HepG2 (cell line): ENCODE measurements around the gene ENTHD1.

Experiments
- CHD2 ChIP-seq: IDR thresholded peaks from 2 replicates; pipeline ENCODE4 v1.6.1; 2011; ENCODE audit warnings: low read depth, low read length, improper control_type of control experiment
- GABPA ChIP-seq, 2 experiments: IDR thresholded peaks; 2 replicates each; pipeline ENCODE4 v1.6.1; 2011 to 2016; ENCODE audit warnings: low read depth in 2 of 2, low read length in 1 of 2, missing biosample characterization in 1 of 2, missing genetic modification characterization in 1 of 2
- JUNB ChIP-seq: sonication (generic); formaldehyde crosslinking; IDR thresholded peaks from 2 replicates; pipeline ENCODE4 v1.8.0; 2022; ENCODE audit warnings: missing genetic modification reagents, mild to moderate bottlenecking, borderline replicate concordance
- POLR2A ChIP-seq, 2 experiments: IDR thresholded peaks; 2 replicates each; pipeline ENCODE4 v1.6.1; 2011; ENCODE audit warnings: low read depth in 2 of 2, low read length in 2 of 2, mild to moderate bottlenecking in 1 of 2, moderate library complexity in 1 of 2; ENCODE audit not compliant: insufficient read depth in 1 of 2
- RAD51 ChIP-seq: fragments of 450-650 bp; IDR thresholded peaks from 2 replicates; pipeline ENCODE4 v1.6.1; 2016; ENCODE audit warnings: borderline replicate concordance
- SRY ChIP-seq: sonication (generic); formaldehyde crosslinking; IDR thresholded peaks from 2 replicates; pipeline ENCODE4 v1.8.0; 2022; ENCODE audit warnings: mild to moderate bottlenecking, missing genetic modification reagents
- ZNF441 ChIP-seq: sonication (generic); formaldehyde crosslinking; IDR thresholded peaks from 2 replicates; pipeline ENCODE4 v1.7.0; 2021; ENCODE audit warnings: missing genetic modification reagents, borderline replicate concordance
- TF ChIP-seq, protein P1 (sequence below): sonication (generic); formaldehyde crosslinking; IDR thresholded peaks from 2 replicates; pipeline ENCODE4 v1.4.0; 2020; ENCODE audit warnings: missing genetic modification reagents, borderline replicate concordance
- TF ChIP-seq, protein P2 (sequence below): sonication (generic); formaldehyde crosslinking; IDR thresholded peaks from 2 replicates; pipeline ENCODE4 v1.4.0; 2020; ENCODE audit warnings: missing genetic modification reagents
- TF ChIP-seq, protein P3 (sequence below): sonication (generic); formaldehyde crosslinking; IDR thresholded peaks from 2 replicates; pipeline ENCODE4 v1.4.0; 2020; ENCODE audit warnings: missing genetic modification reagents
- TF ChIP-seq, protein P4 (sequence below): sonication (generic); formaldehyde crosslinking; IDR thresholded peaks from 2 replicates; pipeline ENCODE4 v1.4.0; 2020; ENCODE audit warnings: missing genetic modification reagents

DNA sequence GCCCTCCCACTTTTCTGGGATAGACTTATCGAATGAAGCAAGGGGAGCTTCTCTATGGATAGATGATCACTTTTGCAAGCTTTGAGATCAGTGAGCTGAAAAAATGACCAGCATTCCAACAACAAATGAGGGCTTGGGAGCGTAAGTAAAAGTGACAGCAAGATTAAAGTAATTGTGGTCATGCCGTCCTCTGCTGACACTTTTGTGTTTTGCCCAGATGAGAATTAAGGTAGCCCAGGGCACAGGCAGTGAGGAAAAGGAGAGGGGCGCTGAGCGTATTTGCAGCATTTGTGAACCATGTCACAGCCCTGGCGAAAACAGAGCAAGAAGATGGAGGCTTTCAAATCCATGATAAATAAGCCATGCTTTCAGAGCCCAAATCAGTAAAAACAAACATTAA is 42.1 kb upstream of the ENTHD1 start:
- TF ChIP-seq SRY (CRISPR knock-in tag) = no peak
- TF ChIP-seq, protein P1, sequence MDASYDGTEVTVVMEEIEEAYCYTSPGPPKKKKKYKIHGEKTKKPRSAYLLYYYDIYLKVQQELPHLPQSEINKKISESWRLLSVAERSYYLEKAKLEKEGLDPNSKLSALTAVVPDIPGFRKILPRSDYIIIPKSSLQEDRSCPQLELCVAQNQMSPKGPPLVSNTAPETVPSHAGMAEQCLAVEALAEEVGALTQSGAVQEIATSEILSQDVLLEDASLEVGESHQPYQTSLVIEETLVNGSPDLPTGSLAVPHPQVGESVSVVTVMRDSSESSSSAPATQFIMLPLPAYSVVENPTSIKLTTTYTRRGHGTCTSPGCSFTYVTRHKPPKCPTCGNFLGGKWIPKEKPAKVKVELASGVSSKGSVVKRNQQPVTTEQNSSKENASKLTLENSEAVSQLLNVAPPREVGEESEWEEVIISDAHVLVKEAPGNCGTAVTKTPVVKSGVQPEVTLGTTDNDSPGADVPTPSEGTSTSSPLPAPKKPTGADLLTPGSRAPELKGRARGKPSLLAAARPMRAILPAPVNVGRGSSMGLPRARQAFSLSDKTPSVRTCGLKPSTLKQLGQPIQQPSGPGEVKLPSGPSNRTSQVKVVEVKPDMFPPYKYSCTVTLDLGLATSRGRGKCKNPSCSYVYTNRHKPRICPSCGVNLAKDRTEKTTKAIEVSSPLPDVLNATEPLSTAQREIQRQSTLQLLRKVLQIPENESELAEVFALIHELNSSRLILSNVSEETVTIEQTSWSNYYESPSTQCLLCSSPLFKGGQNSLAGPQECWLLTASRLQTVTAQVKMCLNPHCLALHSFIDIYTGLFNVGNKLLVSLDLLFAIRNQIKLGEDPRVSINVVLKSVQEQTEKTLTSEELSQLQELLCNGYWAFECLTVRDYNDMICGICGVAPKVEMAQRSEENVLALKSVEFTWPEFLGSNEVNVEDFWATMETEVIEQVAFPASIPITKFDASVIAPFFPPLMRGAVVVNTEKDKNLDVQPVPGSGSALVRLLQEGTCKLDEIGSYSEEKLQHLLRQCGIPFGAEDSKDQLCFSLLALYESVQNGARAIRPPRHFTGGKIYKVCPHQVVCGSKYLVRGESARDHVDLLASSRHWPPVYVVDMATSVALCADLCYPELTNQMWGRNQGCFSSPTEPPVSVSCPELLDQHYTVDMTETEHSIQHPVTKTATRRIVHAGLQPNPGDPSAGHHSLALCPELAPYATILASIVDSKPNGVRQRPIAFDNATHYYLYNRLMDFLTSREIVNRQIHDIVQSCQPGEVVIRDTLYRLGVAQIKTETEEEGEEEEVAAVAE = no peak
- TF ChIP-seq, protein P2, sequence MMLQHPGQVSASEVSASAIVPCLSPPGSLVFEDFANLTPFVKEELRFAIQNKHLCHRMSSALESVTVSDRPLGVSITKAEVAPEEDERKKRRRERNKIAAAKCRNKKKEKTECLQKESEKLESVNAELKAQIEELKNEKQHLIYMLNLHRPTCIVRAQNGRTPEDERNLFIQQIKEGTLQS (CRISPR knock-in tag) = no peak
- TF ChIP-seq POLR2A (IDR thresholded peaks at IDR 0.05; ENCODE audit: insufficient read depth in 1 of 2, low read depth in 2 of 2, low read length in 2 of 2) = no peak
- TF ChIP-seq, protein P3, sequence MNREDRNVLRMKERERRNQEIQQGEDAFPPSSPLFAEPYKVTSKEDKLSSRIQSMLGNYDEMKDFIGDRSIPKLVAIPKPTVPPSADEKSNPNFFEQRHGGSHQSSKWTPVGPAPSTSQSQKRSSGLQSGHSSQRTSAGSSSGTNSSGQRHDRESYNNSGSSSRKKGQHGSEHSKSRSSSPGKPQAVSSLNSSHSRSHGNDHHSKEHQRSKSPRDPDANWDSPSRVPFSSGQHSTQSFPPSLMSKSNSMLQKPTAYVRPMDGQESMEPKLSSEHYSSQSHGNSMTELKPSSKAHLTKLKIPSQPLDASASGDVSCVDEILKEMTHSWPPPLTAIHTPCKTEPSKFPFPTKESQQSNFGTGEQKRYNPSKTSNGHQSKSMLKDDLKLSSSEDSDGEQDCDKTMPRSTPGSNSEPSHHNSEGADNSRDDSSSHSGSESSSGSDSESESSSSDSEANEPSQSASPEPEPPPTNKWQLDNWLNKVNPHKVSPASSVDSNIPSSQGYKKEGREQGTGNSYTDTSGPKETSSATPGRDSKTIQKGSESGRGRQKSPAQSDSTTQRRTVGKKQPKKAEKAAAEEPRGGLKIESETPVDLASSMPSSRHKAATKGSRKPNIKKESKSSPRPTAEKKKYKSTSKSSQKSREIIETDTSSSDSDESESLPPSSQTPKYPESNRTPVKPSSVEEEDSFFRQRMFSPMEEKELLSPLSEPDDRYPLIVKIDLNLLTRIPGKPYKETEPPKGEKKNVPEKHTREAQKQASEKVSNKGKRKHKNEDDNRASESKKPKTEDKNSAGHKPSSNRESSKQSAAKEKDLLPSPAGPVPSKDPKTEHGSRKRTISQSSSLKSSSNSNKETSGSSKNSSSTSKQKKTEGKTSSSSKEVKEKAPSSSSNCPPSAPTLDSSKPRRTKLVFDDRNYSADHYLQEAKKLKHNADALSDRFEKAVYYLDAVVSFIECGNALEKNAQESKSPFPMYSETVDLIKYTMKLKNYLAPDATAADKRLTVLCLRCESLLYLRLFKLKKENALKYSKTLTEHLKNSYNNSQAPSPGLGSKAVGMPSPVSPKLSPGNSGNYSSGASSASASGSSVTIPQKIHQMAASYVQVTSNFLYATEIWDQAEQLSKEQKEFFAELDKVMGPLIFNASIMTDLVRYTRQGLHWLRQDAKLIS = no peak
- TF ChIP-seq ZNF441 = no peak
- TF ChIP-seq, protein P4, sequence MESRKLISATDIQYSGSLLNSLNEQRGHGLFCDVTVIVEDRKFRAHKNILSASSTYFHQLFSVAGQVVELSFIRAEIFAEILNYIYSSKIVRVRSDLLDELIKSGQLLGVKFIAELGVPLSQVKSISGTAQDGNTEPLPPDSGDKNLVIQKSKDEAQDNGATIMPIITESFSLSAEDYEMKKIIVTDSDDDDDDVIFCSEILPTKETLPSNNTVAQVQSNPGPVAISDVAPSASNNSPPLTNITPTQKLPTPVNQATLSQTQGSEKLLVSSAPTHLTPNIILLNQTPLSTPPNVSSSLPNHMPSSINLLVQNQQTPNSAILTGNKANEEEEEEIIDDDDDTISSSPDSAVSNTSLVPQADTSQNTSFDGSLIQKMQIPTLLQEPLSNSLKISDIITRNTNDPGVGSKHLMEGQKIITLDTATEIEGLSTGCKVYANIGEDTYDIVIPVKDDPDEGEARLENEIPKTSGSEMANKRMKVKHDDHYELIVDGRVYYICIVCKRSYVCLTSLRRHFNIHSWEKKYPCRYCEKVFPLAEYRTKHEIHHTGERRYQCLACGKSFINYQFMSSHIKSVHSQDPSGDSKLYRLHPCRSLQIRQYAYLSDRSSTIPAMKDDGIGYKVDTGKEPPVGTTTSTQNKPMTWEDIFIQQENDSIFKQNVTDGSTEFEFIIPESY (CRISPR knock-in tag) = no peak
- no peak for TF ChIP-seq CHD2
- no peak for TF ChIP-seq JUNB (CRISPR knock-in tag)
- TF ChIP-seq GABPA (IDR thresholded peaks at IDR 0.05; ENCODE audit: low read depth, low read length) = no peak
- TF ChIP-seq GABPA (CRISPR knock-in tag; IDR thresholded peaks at IDR 0.05; ENCODE audit: low read depth) = no peak
- TF ChIP-seq RAD51 = no peak
